T-helper 2 cell treated with Interferon-gamma antibody and Interleukin-4, amounts not matched to agents 100 ng/mL and 5 ng/mL, for 36 hours (primary cell): ENCODE results near the gene SGF29. TPM values are rescaled to one million over a fixed set of nuclear protein-coding genes. Genes with fewer than 3 reads are reported as not detected.
"Not testable (repeated sequence)": the region's sequence is repeated elsewhere in the genome, so short reads cannot be mapped to it uniquely, and the experiment has no call there.

Source experiments
- intact Hi-C: fragments of 100-400 bp; cut with micrococcal nuclease; formaldehyde crosslinking; loops from one replicate; pipeline ENCODE4 v1.15.1; 2023
- total RNA-seq: library from RNA; stranded (reverse); gene quantifications from 2 replicates; pipeline ENCODE4 v1.2.3, GENCODE V29; 2022

Gene SGF29
- total RNA-seq, 1 donor from 2014 or later: 43.4 TPM

- intact Hi-C loops: no loop called here
These were observed 56.2 kb downstream of the SGF29 start, which contains the start of gene SULT1A1 for GRCh38 chr16:28609631-28610594. Gene SULT1A1, minus strand, starts transcription at chr16:28610044. Its CDS starts 1,189 bp downstream, at chr16:28608855.

- intact Hi-C loops: no loop called here
These were observed 57.0 kb downstream of the SGF29 start for GRCh38 chr16:28610595-28611191.

- intact Hi-C loops: not testable (repeated sequence)
These were observed 58.9 kb downstream of the SGF29 start for GRCh38 chr16:28612359-28613280.

GRCh38 chr16:28613912-28614311, 60.2 kb downstream of the SGF29 start:
- intact Hi-C loops: not testable (repeated sequence)

- intact Hi-C loops: not testable (repeated sequence)
These were observed 60.8 kb downstream of the SGF29 start for GRCh38 chr16:28614561-28614960.

GRCh38 chr16:28615486-28616223, 61.9 kb downstream of the SGF29 start:
- intact Hi-C loops: not testable (repeated sequence)

GRCh38 chr16:28616224-28616577, 62.5 kb downstream of the SGF29 start:
- intact Hi-C loops: not testable (repeated sequence)

- intact Hi-C loops: no loop called here
These were observed 62.9 kb downstream of the SGF29 start for GRCh38 chr16:28616636-28617035.

- intact Hi-C loops: no loop called here
These were observed 64.2 kb downstream of the SGF29 start for GRCh38 chr16:28617874-28618273.

- intact Hi-C loops: not testable (repeated sequence)
These were observed 66.6 kb downstream of the SGF29 start for GRCh38 chr16:28620316-28620715.

GRCh38 chr16:28621481-28622155, 67.9 kb downstream of the SGF29 start:
- intact Hi-C loops: no loop called here

GRCh38 chr16:28622532-28623171, 68.9 kb downstream of the SGF29 start:
- intact Hi-C loops: not testable (repeated sequence)

- intact Hi-C loops: no loop called here
These were observed 69.5 kb downstream of the SGF29 start for GRCh38 chr16:28623172-28623711.

GRCh38 chr16:28630905-28631304, 77.2 kb downstream of the SGF29 start:
- intact Hi-C loops: not testable (repeated sequence)

- intact Hi-C loops: not testable (repeated sequence)
These were observed 82.5 kb downstream of the SGF29 start for GRCh38 chr16:28636093-28636823.

GRCh38 chr16:28637765-28638164, 84.0 kb downstream of the SGF29 start, which contains the start of gene NPIPB8:
Gene NPIPB8, plus strand, starts transcription at chr16:28638065. Its CDS starts 296 bp downstream, at chr16:28638361.
- intact Hi-C loops: not testable (repeated sequence)

- intact Hi-C loops: not testable (repeated sequence)
These were observed 84.6 kb downstream of the SGF29 start for GRCh38 chr16:28638359-28638758.

- intact Hi-C loops: not testable (repeated sequence)
These were observed 86.2 kb downstream of the SGF29 start for GRCh38 chr16:28639959-28640358.
